Cerebellar nuclear complex (tissue), 1 donor: Measurements from ENCODE around the gene SLC44A4.
"Not testable (repeated sequence)": the region's sequence is repeated elsewhere in the genome, so short reads cannot be mapped to it uniquely, and the experiment has no call there.

Experiments
- DNase-seq, 2 experiments: peaks; one replicate each; lab custom pipeline; 2025; lab: John Stamatoyannopoulos, UW

Gene SLC44A4

DNA sequence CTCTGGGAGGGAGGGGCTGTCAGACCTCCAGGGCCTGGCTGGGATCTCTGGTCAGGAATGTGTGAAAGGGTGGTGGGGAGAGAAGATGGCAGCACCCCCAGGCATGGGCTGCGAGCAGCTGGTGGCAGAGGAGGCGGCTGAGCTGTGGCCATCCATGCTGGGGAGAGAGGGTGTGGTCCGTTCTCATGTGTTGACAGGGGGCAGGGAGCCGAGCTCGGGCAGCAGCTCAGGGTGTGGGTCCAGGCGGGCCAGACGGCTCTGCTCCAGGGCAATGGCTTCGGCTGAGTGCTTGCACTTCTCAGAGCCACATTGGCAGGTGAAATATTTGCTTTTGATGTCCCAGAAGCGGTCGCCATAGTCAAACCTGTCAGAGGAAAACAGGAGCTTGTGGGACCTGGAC lies 1.1 kb upstream of the SLC44A4 start:
- no peak for DNase-seq

DNA sequence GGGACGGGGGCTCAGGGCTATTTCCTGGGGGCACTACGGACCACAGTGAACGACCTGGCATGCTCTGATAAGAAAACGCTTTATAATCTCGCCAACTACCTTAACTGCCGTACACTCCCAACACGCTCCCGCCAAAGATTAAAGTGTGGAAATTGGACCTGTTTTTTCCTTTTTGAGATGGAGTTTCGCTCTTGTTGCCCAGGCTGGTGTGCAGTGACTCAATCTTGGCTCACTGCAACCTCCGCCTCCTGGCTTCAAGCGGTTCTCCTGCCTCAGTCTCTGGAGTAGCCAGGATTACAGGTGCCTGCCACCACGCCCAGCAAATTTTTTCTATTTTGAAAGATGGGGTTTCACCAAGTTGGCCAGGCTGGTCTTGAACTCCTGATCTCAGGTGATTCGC lies 346 bp upstream of the SLC44A4 start:
- no peak for DNase-seq

DNA sequence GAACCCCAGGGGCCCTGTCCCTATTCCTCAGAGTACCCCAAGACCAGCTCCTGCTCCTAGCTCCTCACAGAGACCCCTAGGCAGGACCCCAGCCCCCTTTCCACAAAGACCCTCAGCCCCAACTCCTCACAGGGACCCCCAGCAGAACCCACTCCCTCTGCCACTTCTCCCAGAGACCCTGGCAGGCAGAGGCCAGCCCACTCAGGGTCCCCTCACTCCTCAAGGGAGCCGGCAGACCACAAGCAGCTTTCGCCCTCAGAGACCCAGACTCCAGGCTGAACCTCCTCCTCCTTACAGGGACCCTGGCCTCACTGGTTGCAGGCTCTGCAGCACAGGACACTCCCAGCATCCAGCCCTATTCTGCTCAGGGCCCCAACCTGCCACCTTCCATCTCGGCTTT lies 575 bp downstream of the SLC44A4 start:
- DNase-seq = no peak

DNA sequence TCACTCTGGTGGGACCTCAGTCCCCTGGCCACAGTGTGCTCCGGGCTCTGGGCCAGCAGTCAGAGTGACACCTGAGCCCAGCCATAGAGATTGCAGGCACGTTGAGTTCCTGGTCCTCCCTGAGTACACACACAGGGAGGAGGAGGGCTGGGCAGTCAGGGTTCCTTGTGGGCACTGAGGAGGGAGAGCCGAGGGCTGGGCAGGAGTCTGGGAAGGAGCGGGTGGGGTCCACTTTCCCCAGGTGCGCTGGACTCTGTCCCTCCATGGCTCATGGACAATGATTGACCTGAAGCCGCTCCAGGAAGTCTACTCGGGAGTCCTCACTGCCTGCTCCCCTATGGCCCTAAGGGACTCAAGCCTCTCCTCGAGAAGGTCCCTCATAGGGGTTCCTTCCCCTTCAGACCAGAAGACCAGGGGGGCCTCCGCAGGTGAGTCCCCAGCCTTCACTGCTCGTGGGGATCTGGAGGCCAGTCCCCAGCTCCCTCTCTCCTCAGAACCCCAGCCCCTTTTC lies 1.1 kb downstream of the SLC44A4 start:
- DNase-seq = no peak

DNA sequence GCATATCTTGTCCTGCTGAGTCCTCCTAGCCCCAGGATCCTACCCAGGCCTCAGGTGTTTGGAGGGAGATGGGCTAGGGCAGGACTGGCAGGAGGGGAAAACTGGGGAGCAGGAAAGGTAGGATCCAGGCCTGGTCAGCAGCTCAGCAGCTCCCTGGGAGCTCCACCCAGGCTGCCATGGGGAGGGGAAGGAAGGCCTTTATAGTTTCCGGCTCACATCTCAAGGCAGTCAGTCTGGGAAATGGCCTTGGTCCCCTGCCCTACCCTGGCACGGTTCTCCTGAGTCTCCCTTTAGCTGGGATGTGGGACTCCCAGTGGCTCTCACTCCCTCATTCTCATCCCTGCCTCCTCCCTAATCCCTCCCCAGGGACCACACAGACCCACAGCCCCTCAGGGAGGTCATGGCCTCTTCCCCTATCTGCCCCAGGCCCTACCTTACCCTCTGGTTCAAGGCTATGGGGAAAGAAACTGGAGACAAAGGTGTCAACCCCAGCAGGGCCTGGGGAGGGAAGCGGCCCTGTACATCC lies 1.6 kb downstream of the SLC44A4 start:
- no peak for DNase-seq

DNA sequence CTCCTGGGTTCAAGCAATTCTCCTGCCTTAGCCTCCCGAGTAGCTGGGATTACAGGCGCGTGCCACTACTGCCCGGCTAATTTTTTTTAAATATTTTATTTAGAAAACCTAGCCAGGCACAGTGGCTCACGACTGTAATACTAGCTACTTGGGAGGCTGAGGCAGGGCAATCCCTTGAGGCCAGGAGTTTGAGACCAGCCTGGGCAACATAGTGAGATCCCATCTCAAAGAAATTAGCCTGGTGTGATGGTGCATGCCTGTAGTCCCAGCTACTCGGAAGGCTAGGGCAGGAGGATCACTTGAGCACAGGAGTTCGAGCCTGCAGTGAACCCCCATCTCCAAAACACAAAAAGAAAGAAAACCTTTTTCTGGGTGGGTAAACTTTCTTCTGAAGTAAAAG lies 2.4 kb downstream of the SLC44A4 start:
- no peak for DNase-seq

DNA sequence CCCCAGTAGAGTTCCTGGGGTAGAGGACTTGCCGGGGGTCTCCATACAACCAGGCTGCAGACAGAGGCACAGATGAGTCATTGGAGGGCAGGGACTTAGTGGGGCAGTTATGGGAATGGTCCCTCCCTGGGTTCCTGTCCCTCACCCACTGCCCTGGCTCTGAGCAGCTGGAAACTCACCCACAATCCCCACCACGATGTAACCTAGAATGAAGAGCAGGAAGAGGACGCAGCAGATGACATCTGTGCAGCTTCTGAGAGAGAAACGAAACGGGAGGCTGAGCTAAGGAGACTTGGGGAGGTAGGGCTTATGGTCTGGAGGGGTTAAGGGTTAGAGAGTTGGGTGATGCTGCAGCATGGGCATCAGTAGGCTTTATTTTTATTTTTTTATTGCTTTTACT lies 2.9 kb downstream of the SLC44A4 start:
- no peak for DNase-seq

DNA sequence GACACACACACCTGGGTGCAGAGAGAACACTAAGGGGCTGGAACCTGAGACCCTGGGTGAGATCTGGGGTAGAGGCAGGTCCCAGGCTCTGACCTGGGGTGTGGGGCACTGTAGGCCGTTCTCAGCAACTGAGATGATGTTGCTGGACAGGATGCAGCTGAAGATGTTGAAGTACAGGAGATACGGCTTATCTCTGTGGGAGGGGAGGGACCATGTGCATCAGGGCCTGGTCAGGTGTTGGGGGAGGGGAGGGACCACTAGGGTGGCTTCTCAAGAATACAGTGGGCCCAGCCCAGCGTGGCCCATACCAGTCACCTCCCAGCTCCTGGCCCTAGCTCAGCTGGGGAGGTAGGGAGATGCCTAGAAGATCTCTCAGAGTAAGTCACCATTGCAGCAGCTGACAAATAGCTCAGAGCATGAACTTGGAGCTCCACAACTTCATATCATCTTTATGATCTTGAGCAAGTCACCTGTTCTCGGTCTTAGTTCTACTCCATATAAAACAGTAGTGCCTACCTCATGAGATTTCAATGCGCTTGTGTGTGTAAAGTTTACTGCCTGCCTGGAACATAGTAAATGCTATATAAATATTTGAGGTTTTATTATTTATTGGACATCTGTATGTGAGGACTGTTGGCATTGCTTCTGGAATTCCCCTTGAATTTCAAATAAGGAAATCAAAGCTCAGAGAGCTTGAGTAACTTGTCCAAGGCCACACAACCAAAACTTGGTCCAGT lies 3.8 kb downstream of the SLC44A4 start:
- no peak for DNase-seq

DNA sequence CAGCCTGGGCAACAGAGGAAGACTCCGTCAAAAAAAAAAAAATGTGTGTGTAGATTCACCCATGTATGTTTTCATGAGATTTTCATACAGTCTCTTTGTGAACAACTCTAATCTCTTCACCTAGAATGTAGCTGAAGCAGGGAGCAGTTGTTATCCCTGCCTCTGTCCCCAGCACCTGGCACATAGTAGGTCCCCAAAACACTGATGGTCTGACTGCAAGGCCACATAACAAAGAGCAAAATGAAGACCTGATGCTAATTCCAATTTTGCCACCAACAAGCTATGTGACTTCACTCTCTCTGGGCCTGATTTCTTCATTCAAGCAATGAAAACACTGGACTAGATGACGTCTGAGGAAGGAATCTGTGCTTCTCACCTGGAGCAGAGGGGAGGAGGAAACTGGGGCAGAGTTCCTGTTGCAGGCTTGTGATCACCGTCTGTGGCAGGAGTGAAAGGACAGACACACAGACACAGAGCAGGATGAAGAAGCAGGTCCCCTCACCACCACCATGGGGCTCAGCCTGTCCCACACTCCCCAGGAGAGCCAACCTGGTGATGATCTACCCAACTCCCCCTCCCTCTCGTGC lies 4.6 kb downstream of the SLC44A4 start:
- no peak for DNase-seq

DNA sequence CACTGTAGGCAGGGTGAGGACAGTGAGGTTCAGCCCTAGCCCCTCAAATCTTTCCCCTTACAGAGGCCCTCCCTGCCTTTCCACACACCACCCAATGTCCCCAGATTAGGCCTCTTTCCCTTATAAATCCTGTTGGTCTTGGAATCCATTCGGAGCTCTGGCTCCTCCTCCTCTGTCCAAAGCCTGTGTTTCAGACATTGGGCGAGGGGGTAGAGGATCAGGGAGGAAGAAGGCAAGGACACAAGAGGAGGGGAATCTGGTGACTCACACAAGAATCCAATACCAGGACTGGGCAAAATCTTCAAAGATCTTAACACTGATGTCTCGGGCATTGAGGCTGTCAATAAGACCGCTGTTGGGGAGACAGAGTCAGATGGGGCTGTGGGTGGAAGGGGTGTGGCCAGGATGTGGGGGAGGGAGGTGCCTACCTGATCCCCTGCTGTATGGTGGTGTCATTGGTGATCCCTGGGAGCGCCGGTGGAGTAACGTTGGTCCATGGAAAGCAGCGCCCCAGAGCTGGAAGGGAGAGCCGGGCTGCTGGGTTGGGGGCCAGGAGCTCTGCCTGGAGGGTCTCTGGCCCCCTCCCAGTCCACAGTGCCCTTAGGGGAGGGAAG lies 7.6 kb downstream of the SLC44A4 start:
- DNase-seq = no peak

DNA sequence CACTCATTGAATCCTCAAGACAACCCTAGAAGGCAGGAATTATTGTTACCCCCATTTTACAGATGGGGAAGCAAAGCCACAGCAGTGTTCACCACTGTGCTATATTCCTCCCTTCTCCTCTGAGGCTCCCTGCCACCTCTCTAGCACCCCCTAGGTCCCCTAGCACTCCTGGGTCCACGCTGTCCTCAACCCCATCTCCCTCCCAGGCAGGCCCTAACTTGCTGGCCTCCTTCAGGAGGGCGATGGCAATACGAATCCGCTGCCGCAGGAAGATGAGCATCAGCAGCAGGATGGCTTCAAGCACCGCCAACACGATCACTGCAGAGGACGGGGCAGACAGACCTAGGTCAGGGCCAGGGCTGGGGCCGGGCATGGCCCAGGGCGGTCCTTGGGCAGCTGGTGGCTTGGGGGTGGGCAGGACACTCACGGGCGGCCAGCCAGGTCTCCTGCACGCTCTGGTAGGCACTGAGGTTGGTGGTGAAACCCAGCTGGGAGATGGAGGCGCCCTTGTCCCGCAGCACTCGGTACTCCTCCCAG lies 8.3 kb downstream of the SLC44A4 start:
- DNase-seq = no peak

DNA sequence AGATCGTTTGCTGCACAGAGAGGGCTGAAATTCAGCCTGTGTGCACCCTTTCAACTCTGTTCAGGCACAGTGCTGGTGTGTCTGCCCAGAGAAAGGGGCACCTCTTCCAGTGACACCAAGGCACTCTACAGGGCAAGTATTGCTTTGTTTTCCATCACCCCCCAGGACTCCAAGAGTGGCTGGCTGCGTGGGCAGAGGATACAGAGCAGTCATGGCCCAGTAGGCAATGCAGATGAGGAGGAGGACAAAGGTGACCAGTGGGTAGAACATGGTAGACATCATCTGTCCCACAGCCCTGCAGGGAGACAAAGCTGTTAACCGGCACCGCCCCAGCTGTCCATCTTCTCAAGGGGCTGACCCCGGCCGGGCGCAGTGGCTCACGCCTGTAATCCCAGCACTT lies 9.5 kb downstream of the SLC44A4 start:
- no peak for DNase-seq

DNA sequence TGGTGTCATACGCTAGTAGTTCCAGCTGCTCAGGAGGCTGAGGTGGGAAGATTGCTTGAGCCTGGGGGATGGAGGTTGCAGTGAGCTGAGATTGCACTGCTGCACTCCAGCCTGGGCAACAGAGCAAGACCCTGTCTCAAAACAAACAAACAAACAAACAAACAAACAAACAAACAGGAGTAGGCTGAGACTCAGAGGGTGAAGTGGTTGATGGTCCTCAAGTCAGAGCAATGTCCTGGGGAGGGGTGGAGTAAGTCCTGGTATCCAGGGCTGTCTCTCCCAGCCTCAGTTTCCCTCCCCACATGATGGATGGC lies 10.2 kb downstream of the SLC44A4 start:
- not testable (repeated sequence) for DNase-seq

DNA sequence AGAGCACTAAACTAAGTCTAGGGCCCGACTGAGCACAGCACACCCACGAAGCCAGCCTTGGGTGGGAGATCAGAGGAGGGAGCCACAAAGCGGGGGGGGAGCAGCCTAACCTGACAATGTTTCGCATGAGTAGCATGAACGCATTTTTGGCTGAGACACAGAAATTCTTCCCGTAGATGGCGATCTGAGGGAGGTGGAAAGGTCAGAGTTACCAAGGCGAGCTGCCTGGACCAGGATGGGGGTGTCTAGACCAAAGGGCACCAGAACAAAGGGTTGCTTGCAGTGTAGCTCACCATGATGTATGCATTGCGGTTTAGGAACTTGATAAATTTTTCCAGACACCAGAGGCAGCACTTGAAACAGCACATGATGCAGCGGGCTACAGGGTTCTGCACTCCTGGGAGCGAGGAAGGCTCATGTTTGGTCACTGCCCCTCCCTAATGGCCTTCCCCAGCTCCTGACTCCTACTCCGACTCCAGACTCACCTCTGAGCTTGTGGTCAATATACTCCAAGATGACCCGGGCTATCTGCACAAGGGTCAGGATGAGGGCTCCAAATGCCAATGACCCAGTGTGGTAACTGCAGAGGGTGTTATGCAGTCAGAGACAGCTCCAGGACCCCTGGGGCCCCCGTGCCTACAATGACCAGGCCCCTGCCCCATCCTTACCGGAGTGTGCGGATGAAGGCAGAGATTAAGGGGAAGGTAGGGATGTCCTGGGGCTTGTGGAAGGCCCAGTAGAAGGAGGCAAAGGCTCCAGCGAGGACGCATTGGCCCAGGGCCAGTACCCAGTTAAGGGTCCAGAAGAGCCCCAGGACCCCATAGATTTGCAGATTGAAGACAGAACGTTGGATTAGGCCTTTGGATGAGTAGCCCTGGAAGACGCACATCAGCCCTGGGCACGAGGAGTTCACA lies 13.3 kb downstream of the SLC44A4 start:
- DNase-seq = no peak

DNA sequence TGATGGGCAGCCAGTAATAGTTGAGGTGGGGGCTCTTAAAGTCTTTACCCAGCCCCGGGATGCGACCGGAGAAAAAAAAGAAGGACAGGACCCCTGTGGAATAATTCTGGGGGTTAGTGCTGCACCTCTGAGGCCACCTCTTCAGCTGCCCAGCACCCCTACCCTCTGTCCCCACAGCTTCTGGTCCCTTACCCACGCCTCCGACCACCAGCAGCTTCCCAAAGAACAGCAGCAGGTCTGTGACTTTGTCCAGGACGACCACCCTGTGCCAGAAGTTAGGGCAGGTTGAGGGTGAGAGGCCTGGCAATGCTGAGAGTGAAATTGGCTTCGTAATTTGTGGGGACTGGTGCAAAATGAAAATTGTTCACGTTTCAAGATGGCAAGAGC lies 14.0 kb downstream of the SLC44A4 start:
- no peak for DNase-seq

DNA sequence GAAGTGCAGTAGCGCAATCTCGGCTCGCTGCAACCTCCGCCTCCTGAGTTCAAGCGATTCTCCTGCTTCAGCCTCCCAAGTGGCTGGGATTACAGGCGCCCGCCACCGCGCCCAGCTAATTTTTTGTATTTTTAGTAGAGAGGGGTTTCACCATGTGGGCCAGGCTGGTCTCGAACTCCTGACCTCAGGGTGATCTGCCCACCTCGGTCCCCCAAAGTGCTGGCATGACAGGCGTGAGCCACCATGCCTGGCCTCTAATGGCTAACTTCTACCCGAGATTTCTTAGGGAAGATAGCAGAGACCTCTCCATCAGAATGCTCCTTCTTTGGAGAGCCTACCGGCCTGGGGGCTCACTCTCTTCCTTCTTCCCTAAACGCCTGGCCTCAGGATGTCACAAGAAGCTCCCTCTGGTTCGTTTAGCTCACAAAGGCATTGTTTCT lies 14.7 kb downstream of the SLC44A4 start:
- not testable (repeated sequence) for DNase-seq

DNA sequence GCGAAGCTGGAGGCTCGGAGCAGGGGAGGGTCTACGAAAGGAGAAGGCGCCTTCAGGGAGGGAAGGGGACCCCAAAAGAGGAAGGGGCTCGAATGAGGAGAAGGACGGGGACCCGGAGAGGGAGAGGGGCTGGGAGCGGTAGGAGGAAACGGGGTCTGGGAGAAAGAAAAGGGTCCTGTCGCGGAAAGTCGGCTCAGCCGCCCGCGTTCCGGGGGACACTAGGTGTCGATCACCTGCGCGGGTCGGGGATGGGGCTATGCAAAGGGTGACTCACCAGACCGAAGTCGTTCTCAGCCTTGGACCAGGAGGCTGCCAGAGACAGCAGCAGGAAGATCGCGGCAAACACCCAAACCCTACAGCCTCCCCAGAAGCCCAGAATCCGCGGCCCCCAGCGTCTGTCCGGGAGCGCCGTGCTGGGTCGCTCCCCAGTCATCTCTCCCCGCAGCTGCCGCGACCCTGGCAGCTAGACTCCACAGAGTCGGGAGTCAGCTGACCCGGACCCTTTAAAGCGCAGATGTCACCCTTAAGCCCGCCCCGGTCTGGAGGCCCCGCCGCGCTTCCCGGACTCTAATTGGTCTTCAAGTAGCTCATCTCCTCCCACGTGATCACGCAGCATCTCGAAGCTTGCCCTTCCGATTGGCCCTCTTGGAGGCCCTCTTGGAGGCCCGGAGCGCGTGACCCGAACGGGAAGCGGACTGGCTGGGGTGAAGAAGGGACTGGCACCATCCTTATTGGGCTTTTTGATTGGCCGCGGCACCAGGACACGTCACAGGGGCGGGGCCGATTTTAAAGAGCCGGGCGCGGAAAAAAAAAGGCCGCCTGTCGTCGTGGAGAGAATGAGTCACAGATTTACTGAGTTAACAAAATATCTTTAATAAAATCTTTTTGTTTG lies 16.2 kb downstream of the SLC44A4 start, which contains the start of gene NEU1:
Gene NEU1, minus strand, starts transcription at position 478 of the 892 bp plus-strand sequence. Its CDS starts 45 bp downstream, at position 433.
- DNase-seq = peak; percentile 100

DNA sequence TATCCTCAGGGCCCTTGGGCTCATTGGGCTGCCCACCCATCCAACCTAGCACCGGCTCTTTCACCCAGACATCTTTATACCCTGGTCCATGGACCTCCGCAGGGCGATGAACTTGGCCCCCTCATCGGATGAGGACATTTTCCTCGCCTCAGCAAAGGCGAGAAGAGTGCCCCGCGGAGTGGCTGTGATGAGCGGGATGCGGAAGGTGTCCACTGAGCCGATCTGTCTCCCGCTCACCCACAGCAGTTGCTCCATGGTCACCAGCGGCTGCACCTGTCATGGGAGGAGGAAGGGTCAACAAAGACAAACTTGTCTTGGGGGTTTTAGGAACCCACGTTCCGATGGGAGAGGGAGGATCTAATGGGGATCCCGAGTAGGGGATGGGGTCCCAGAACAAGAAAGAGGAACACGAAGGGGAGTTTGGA lies 16.9 kb downstream of the SLC44A4 start:
- DNase-seq = no peak

DNA sequence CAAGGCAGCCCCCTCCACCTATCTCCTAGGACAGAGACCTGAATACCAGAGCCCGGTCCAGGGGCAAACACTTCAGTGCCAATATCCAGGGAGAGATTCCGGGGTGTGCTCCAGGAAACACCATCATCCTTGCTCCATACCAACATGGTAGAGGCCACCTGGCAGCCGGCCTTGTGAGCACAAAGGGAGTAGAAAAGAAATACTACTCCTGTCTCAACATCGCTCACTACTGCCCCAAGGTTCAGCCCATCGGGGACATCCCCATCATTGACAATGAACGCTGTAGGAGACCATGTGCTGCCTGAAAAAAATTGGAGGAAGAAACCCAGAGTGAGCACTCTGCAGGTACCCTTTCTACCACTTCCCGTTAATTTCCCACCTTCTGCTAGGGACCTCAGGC lies 17.6 kb downstream of the SLC44A4 start:
- no peak for DNase-seq

DNA sequence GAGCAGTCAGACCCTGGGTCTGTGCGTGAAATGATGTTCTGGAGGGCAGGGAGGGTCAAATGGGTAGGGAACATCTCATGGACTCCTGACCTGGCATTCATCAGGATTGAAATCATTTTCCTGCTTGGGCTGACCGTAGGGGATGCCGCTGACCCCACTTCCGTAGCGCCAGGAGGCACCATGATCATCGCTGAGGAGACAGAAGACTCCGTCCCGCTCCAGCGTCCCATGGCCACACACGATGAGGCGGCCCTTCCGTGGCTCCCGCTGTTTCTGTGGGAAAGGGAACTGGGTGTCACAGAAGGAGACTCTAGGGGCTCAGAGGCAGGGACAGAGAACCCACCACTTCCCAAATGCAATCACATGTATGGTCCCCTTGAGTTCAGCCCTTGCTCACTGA lies 18.4 kb downstream of the SLC44A4 start:
- no peak for DNase-seq

DNA sequence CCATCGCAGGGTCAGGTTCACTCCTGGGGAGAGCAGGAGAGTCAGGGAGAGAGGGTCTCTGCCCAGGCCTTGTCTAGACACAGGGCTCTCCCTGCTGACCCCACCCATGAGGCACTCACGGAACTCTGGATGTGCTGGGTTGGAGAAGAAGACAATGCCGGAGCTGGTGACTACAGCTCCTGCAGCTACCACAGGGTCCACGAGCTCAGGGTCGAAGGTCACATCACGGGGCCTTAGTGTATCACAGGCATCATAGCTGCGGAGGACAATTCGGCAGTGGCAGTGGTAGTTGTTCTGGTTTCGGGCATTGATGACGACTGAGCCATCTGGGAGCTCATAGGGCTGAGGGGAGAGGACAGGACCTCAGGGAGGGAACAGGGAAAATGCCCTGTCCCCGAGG lies 18.9 kb downstream of the SLC44A4 start:
- DNase-seq = no peak
